Lung (tissue), 12 donors: ENCODE data around the gene GPR146. TPM values are rescaled to one million over a fixed set of nuclear protein-coding genes. Genes with fewer than 3 reads are reported as not detected.

ENCODE experiments used
- ATAC-seq: fragments of 200-7000 bp; cut with Tn5 transposase; one replicate; pipeline ENCODE4 v1.9.1; 2020; ENCODE audit warnings: moderate number of reproducible peaks; ENCODE audit not compliant: insufficient read depth, low FRiP score
- DNase-seq, 3 donors: peaks; one replicate each; pipeline ENCODE4 v3.0.0-alpha.2; 2013 to 2017
- H3K27ac ChIP-seq, 2 donors: one replicate each; pipeline ENCODE4 v1.5.1; 2013; ENCODE audit warnings: mild to moderate bottlenecking in 2 of 2, moderate library complexity in 2 of 2, control low read depth in 1 of 2, inconsistent platforms in 1 of 2, low read depth in 1 of 2, low read length in 1 of 2
- H3K27me3 ChIP-seq, 3 donors: one replicate each; pipeline ENCODE4 v1.5.1; 2013; ENCODE audit warnings: low read length in 2 of 3; ENCODE audit not compliant: control insufficient read depth in 3 of 3, insufficient read depth in 3 of 3
- H3K36me3 ChIP-seq, 4 donors: one replicate each; pipeline ENCODE4 v1.5.1; 2013; ENCODE audit warnings: low read length in 4 of 4, mild to moderate bottlenecking in 1 of 4, moderate library complexity in 1 of 4; ENCODE audit not compliant: control insufficient read depth in 4 of 4, insufficient read depth in 4 of 4
- H3K4me1 ChIP-seq, 5 donors: one replicate each; pipeline ENCODE4 v1.5.1; 2013; ENCODE audit warnings: low read length in 5 of 5, mild to moderate bottlenecking in 2 of 5, moderate library complexity in 1 of 5; ENCODE audit not compliant: control insufficient read depth in 5 of 5, insufficient read depth in 5 of 5
- H3K4me3 ChIP-seq: one replicate; pipeline ENCODE4 v1.5.1; 2013; ENCODE audit warnings: mild to moderate bottlenecking, control low read depth, moderate library complexity
- H3K9ac ChIP-seq, 2 donors: one replicate each; pipeline ENCODE4 v1.5.1; 2013; ENCODE audit warnings: low read length in 2 of 2, control low read depth in 1 of 2; ENCODE audit not compliant: insufficient read depth in 1 of 2
- H3K9me3 ChIP-seq, 4 donors: one replicate each; pipeline ENCODE4 v1.5.1; 2013; ENCODE audit warnings: low read length in 3 of 4, mild to moderate bottlenecking in 1 of 4, moderate library complexity in 1 of 4; ENCODE audit not compliant: control insufficient read depth in 4 of 4, insufficient read depth in 3 of 4
- WGBS, 2 donors: extraction: QIAGEN DNeasy Blood & Tissue Kit; methylation state at CpG; one replicate each; pipeline ENCODE4 v1.1.7; 2013; 5-methylcytosine and 5-hydroxymethylcytosine counted together
- polyA plus RNA-seq, 2 donors: library from polyadenylated mRNA; stranded (reverse); fragments of 200-250 nt; gene quantifications; one replicate each; pipeline ENCODE4 v1.2.1, GENCODE V29; 2013
- total RNA-seq, 2 donors: library from RNA; depleted of rRNA in 1 of 2; stranded (reverse); fragments of >200 nt in 1 of 2; gene quantifications; one replicate each; pipeline ENCODE4 v1.2.1, GENCODE V29; 2014 to 2021
- TF ChIP-seq, protein P1 (sequence below): IDR thresholded peaks from 2 replicates; pipeline ENCODE4 v1.5.1; 2012; ENCODE audit warnings: mild to moderate bottlenecking; ENCODE audit errors: control extremely low read depth, extremely low read depth
- donor health status: control.
- donor health status: control.
- donor health status: Bipolar disorder and iron deficiency.
- donor health status: healthy.
- donor health status: DM: yes; HTN: yes; CAD: no.

GPR146 gene
- total and polyA plus RNA-seq, 4 donors = 13.7 to 27.1 (median 14.0) TPM

DNA sequence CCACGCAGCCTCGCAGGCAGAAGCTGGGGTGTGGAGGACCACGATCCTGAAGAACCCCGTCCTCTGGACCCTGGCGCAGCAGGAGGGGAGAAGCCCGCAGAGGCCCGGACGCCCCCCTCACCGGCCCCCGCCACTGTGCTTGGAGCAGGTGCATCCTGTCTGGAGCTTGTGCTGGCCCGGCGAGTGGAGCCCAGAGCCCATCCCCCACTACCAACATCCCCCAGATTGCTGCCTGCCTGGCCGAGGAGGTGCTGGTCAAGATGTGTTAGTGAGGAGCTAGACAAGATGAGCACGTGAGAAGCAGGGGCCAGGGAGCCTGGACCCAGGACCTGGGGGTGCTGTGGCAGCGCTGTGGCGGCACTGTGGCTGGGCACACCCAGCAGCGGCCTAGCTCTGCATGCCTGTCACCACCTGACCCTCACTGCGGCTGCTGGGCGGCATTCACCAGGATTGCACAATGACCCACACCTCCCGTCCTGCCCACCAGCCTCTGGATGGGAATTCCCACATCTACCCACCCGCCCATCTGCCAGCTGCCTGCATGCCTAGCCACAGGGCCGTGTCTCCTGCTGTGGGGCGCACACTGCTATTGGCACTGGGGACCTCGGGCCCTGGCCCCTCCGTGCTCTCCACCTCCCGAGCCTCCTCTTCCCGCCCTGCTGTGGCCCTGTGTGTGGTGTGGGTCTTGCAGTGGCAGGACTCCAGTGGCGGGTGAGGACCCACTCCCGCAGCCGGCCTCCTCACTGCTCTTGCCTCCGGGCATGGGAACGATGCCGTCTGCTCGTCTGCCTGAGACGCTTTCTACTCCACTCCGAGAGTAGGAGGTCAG is 11.8 kb downstream of the GPR146 start:
- H3K4me1 ChIP-seq = peaks cover 10 to 58% (median 22%) of the 10 kb centered on the region in 5 donors
- no peaks in the 10 kb centered on the region for H3K9me3 ChIP-seq

DNA sequence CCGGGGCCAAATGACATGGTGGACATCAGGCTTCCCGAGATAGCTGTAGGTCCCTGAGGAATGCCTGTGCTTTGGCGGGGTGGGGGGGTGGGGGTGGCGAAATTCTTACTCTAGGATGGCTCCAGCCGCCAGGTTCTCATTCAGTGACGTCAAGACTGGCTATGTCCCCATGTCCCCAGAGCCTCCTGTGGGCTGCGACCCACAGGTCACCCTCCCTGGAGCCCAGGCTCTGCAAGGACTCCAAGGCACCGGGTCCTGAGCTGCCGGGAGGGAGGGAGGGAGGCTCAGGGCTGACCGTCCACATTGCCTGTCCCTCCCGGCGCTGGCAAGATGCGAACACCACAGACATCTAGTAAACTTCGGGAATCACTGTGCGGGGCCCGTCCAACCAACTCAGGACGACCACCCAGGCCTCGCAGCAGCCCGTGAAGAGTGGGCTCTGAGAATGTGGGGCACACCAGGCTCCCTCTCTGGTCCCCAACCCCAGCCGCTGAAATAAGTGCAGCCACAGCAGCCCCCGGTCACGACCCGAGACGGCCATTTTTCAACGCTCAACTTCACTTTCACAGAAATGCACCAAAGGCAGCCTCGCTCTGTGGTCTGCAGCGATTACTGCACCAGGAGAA is 12.6 kb downstream of the GPR146 start:
- 83 to 87% methylated on average over 26 to 27 of the region's 27 CpGs for WGBS, 2 donors
- no peak for ATAC-seq
- Histone ChIP-seq H3K27me3 (no peaks in the 10 kb centered on the region), H3K4me3 (no peak overlapping the region), H3K9me3 (no peaks in the 10 kb centered on the region), H3K4me1 (peaks cover 10 to 51% (median 22%) of the 10 kb centered on the region in 5 donors), H3K36me3 (peaks cover 0 to 11% (median 0%) of the 10 kb centered on the region in 4 donors), H3K27ac (peak overlapping the region in 1 of 2 donors; percentile 84), H3K9ac (no peak overlapping the region)
- DNase-seq = no peak
- TF ChIP-seq, protein P1, sequence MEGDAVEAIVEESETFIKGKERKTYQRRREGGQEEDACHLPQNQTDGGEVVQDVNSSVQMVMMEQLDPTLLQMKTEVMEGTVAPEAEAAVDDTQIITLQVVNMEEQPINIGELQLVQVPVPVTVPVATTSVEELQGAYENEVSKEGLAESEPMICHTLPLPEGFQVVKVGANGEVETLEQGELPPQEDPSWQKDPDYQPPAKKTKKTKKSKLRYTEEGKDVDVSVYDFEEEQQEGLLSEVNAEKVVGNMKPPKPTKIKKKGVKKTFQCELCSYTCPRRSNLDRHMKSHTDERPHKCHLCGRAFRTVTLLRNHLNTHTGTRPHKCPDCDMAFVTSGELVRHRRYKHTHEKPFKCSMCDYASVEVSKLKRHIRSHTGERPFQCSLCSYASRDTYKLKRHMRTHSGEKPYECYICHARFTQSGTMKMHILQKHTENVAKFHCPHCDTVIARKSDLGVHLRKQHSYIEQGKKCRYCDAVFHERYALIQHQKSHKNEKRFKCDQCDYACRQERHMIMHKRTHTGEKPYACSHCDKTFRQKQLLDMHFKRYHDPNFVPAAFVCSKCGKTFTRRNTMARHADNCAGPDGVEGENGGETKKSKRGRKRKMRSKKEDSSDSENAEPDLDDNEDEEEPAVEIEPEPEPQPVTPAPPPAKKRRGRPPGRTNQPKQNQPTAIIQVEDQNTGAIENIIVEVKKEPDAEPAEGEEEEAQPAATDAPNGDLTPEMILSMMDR = no peak

More for the DNA sequence above, 11.8 kb downstream of the GPR146 start:
- H3K4me3 ChIP-seq = peak overlapping the region; percentile 39
- ATAC-seq (no peak), DNase-seq (peak in 1 of 3 donors; percentile 54)
- H3K9ac ChIP-seq = no peak overlapping the region
- H3K27ac ChIP-seq = peak overlapping the region; percentile 37 to 84
- H3K36me3 ChIP-seq = peaks cover 0 to 11% (median 0%) of the 10 kb centered on the region in 4 donors
- 28 to 36% methylated on average over 35 to 36 of the region's 36 CpGs for WGBS, 2 donors
- H3K27me3 ChIP-seq = no peaks in the 10 kb centered on the region
- TF ChIP-seq, protein P1 = no peak

DNA sequence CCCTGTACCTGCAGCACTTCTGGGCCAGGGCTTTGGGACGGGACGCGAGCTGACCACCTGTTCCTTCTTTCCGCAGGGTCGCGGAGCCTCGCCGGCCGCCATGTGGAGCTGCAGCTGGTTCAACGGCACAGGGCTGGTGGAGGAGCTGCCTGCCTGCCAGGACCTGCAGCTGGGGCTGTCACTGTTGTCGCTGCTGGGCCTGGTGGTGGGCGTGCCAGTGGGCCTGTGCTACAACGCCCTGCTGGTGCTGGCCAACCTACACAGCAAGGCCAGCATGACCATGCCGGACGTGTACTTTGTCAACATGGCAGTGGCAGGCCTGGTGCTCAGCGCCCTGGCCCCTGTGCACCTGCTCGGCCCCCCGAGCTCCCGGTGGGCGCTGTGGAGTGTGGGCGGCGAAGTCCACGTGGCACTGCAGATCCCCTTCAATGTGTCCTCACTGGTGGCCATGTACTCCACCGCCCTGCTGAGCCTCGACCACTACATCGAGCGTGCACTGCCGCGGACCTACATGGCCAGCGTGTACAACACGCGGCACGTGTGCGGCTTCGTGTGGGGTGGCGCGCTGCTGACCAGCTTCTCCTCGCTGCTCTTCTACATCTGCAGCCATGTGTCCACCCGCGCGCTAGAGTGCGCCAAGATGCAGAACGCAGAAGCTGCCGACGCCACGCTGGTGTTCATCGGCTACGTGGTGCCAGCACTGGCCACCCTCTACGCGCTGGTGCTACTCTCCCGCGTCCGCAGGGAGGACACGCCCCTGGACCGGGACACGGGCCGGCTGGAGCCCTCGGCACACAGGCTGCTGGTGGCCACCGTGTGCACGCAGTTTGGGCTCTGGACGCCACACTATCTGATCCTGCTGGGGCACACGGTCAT is 13.3 kb downstream of the GPR146 start:
- Histone ChIP-seq H3K36me3 (peaks cover 0 to 11% (median 0%) of the 10 kb centered on the region in 4 donors), H3K9me3 (no peaks in the 10 kb centered on the region), H3K4me3 (no peak overlapping the region), H3K4me1 (peaks cover 8 to 43% (median 22%) of the 10 kb centered on the region in 5 donors), H3K27ac (no peak overlapping the region), H3K27me3 (no peaks in the 10 kb centered on the region), H3K9ac (no peak overlapping the region)
- TF ChIP-seq, protein P1 = no peak
- DNase-seq = no peak
- WGBS, 2 donors = 97% methylated on average over 61 to 62 of the region's 62 CpGs
- ATAC-seq = no peak
